ENCODE measurements around the gene TEAD1. TPM values are rescaled to one million over a fixed set of nuclear protein-coding genes. Genes with fewer than 3 reads are reported as not detected.

The TEAD1 gene
- total RNA-seq, 1 donor from 2014 or later: 51.9 TPM

GRCh38 chr11:12723421-12724300, 49.4 kb downstream of the TEAD1 start:
- ATAC-seq (peak; percentile 85 to 86), DNase-seq (no peak)
- H3K4me1 ChIP-seq: peaks cover 32% of the 10 kb centered on the region
- H3K9me3 ChIP-seq: no peaks in the 10 kb centered on the region
- no peaks in the 10 kb centered on the region for H3K36me3 ChIP-seq
- intact Hi-C loops (cut with DNase I): no loop called here
- no peaks in the 10 kb centered on the region for H3K27me3 ChIP-seq (ENCODE audit: low read depth)
- H3K4me3 ChIP-seq: no peak overlapping the region
- TF ChIP-seq CTCF (IDR thresholded peaks at IDR 0.05): no peak
- H3K27ac ChIP-seq: peak overlapping the region; percentile 71

- Histone ChIP-seq H3K4me1 (peaks cover 32% of the 10 kb centered on the region), H3K36me3 (no peaks in the 10 kb centered on the region), H3K4me3 (no peak overlapping the region), H3K27me3 (ENCODE audit: low read depth) (no peaks in the 10 kb centered on the region), H3K9me3 (no peaks in the 10 kb centered on the region), H3K27ac (peak overlapping the region; percentile 71)
- ATAC-seq (peak; percentile 35 to 42), DNase-seq (peak; percentile 59)
- TF ChIP-seq CTCF (IDR thresholded peaks at IDR 0.05): no peak
- intact Hi-C loops (cut with DNase I): no loop called here
Observed at GRCh38 chr11:12724301-12725054, 50.3 kb downstream of the TEAD1 start.

- no peaks in the 10 kb centered on the region for H3K27me3 ChIP-seq (ENCODE audit: low read depth)
- ATAC-seq (no peak), DNase-seq (no peak)
- H3K4me3 ChIP-seq: no peak overlapping the region
- peak overlapping the region; percentile 71 for H3K27ac ChIP-seq
- H3K36me3 ChIP-seq: no peaks in the 10 kb centered on the region
- intact Hi-C loops (cut with DNase I): no loop called here
- peaks cover 32% of the 10 kb centered on the region for H3K4me1 ChIP-seq
- no peaks in the 10 kb centered on the region for H3K9me3 ChIP-seq
- TF ChIP-seq CTCF (IDR thresholded peaks at IDR 0.05): no peak
Observed at GRCh38 chr11:12725055-12725862, 51.0 kb downstream of the TEAD1 start.

- H3K4me3 ChIP-seq: no peak overlapping the region
- DNase-seq (no peak), ATAC-seq (no peak)
- peaks cover 32% of the 10 kb centered on the region for H3K4me1 ChIP-seq
- no peaks in the 10 kb centered on the region for H3K27me3 ChIP-seq (ENCODE audit: low read depth)
- H3K27ac ChIP-seq: no peak overlapping the region
- intact Hi-C loops (cut with DNase I): no loop called here
- no peaks in the 10 kb centered on the region for H3K36me3 ChIP-seq
- TF ChIP-seq CTCF (IDR thresholded peaks at IDR 0.05): no peak
- no peaks in the 10 kb centered on the region for H3K9me3 ChIP-seq
Observed at GRCh38 chr11:12725863-12726682, 51.9 kb downstream of the TEAD1 start.
